Tibial nerve (tissue), 4 donors: ENCODE measurements around the gene PLXNC1. TPM values are rescaled to one million over a fixed set of nuclear protein-coding genes. Genes with fewer than 3 reads are reported as not detected.
A peak's percentile ranks its signal among the peaks of the same experiment; 100 is the strongest.

Source experiments
- DNase-seq, 2 donors: peaks; one replicate each; pipeline ENCODE4 v3.0.0-alpha.2; 2019; ENCODE audit warnings: low spot score in 2 of 2
- H3K27ac ChIP-seq, 4 donors: fragments of 200-600 bp; sonication (generic) in 3 of 4; one replicate each; pipeline ENCODE4 v1.5.1; 2017 to 2019; ENCODE audit warnings: mild to moderate bottlenecking in 1 of 4
- H3K27me3 ChIP-seq, 2 donors: fragments of 200-600 bp; sonication (generic) in 1 of 2; one replicate each; pipeline versions ENCODE4 v1.5.1 to v1.6.0; 2017 to 2019
- H3K36me3 ChIP-seq, 3 donors: fragments of 200-600 bp; sonication (generic); one replicate each; pipeline ENCODE4 v1.5.1; 2018 to 2019
- H3K4me1 ChIP-seq, 4 donors: fragments of 200-600 bp; sonication (generic) in 3 of 4; one replicate each; pipeline ENCODE4 v1.5.1; 2017 to 2019
- H3K4me3 ChIP-seq, 4 donors: fragments of 200-600 bp; sonication (generic) in 3 of 4; one replicate each; pipeline ENCODE4 v1.5.1; 2017 to 2019; ENCODE audit warnings: mild to moderate bottlenecking in 1 of 4, moderate library complexity in 1 of 4
- H3K9me3 ChIP-seq, 4 donors: fragments of 200-600 bp; sonication (generic) in 3 of 4; one replicate each; pipeline ENCODE4 v1.5.1; 2017 to 2019
- EP300 ChIP-seq, 2 donors: sonication (generic); formaldehyde crosslinking; IDR thresholded peaks; one replicate each; pipeline ENCODE4 v1.6.1; 2017; ENCODE audit warnings: antibody characterized with exemption in 2 of 2, mild to moderate bottlenecking in 1 of 2
- POLR2A ChIP-seq, 2 donors: fragments of 450-650 bp; IDR thresholded peaks; one replicate each; pipeline ENCODE4 v1.6.1; 2017; ENCODE audit warnings: antibody characterized with exemption in 2 of 2, mild to moderate bottlenecking in 2 of 2, moderate library complexity in 2 of 2
- WGBS, 2 donors: methylation state at CpG; one replicate each; pipeline ENCODE4 v1.1.5; 2018; 5-methylcytosine and 5-hydroxymethylcytosine counted together
- total RNA-seq, 4 donors: library from RNA; depleted of rRNA; stranded (reverse); fragments of >200 nt; gene quantifications; one replicate each; pipeline ENCODE4 v1.1.0, GENCODE V29; 2016
- TF ChIP-seq, protein P1 (sequence below), 5 experiments: fragments of 200-600 bp in 3 of 5; fragments of 450-650 bp in 2 of 5; sonication (generic) in 3 of 5; IDR thresholded peaks; one replicate each; pipeline ENCODE4 v1.5.1; 2016 to 2019; ENCODE audit warnings: antibody characterized with exemption in 5 of 5, mild to moderate bottlenecking in 3 of 5, moderate library complexity in 2 of 5

Gene PLXNC1
- total RNA-seq, 4 donors from 2014 or later = 9.0 to 20.8 (median 11.4) TPM

- H3K9me3 ChIP-seq = no peaks in the 10 kb centered on the region
- H3K27me3 ChIP-seq = peaks cover 0 to 12% of the 10 kb centered on the region in 2 donors
- peak overlapping the region; percentile 44 to 61 (median 52) for H3K4me3 ChIP-seq
- H3K36me3 ChIP-seq = no peaks in the 10 kb centered on the region
- H3K27ac ChIP-seq = peak overlapping the region in 2 of 4 donors; percentile 21 to 68
- H3K4me1 ChIP-seq = peaks cover 0 to 11% (median 6%) of the 10 kb centered on the region in 4 donors
- TF ChIP-seq EP300 (IDR thresholded peaks at IDR 0.05) (peak in 1 of 2 donors; percentile 37), POLR2A (IDR thresholded peaks at IDR 0.05) (no peak)
- TF ChIP-seq, protein P1, sequence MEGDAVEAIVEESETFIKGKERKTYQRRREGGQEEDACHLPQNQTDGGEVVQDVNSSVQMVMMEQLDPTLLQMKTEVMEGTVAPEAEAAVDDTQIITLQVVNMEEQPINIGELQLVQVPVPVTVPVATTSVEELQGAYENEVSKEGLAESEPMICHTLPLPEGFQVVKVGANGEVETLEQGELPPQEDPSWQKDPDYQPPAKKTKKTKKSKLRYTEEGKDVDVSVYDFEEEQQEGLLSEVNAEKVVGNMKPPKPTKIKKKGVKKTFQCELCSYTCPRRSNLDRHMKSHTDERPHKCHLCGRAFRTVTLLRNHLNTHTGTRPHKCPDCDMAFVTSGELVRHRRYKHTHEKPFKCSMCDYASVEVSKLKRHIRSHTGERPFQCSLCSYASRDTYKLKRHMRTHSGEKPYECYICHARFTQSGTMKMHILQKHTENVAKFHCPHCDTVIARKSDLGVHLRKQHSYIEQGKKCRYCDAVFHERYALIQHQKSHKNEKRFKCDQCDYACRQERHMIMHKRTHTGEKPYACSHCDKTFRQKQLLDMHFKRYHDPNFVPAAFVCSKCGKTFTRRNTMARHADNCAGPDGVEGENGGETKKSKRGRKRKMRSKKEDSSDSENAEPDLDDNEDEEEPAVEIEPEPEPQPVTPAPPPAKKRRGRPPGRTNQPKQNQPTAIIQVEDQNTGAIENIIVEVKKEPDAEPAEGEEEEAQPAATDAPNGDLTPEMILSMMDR (IDR thresholded peaks at IDR 0.05) = peak; percentile 71 to 93 (median 77)
- 0 to 1% methylated on average over 33 to 50 of the region's 50 CpGs for WGBS, 2 donors
- peak; percentile 86 to 95 for DNase-seq
Observed at GRCh38 chr12:94101738-94102660, 46.4 kb upstream of the PLXNC1 start.

GRCh38 chr12:94103986-94104385 lies 44.4 kb upstream of the PLXNC1 start:
- no peaks in the 10 kb centered on the region for H3K9me3 ChIP-seq
- TF ChIP-seq POLR2A (IDR thresholded peaks at IDR 0.05) (no peak), EP300 (IDR thresholded peaks at IDR 0.05) (no peak)
- TF ChIP-seq, protein P1 (IDR thresholded peaks at IDR 0.05) = no peak
- DNase-seq = no peak
- 80 to 91% methylated on average over 4 of the region's 4 CpGs for WGBS, 2 donors
- no peak overlapping the region for H3K4me3 ChIP-seq
- no peak overlapping the region for H3K27ac ChIP-seq
- no peaks in the 10 kb centered on the region for H3K36me3 ChIP-seq
- peaks cover 0 to 12% of the 10 kb centered on the region in 2 donors for H3K27me3 ChIP-seq
- peaks cover 0 to 11% (median 6%) of the 10 kb centered on the region in 4 donors for H3K4me1 ChIP-seq

DNA sequence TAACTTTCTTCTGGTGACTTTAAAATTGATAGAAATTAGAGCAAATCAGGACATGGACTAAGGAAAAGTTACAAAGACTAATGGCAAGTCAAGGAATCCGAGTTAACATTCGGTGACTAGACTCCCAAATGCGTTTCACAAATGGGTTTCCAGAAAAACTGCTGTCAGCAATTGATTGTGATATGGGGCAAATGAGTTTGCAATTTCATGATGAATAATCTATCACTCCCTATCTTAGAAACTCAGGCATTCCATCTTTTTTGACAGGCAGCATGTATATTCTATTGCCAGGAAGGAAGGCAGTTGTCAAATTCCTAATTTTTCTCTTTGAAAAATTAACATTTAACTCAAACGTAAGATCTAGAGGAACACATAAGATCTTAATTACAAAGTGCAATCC lies 40.5 kb upstream of the PLXNC1 start:
- TF ChIP-seq POLR2A (IDR thresholded peaks at IDR 0.05) (no peak), EP300 (IDR thresholded peaks at IDR 0.05) (no peak)
- TF ChIP-seq, protein P1 (IDR thresholded peaks at IDR 0.05) = no peak
- Histone ChIP-seq H3K4me1 (no peaks in the 10 kb centered on the region), H3K4me3 (no peak overlapping the region), H3K27me3 (peaks cover 0 to 6% of the 10 kb centered on the region in 2 donors), H3K27ac (no peak overlapping the region), H3K9me3 (peaks cover 0 to 6% (median 0%) of the 10 kb centered on the region in 4 donors), H3K36me3 (no peaks in the 10 kb centered on the region)
- no peak for DNase-seq
- WGBS, 2 donors = 83 to 94% methylated on average over 4 of the region's 4 CpGs

- no peak for DNase-seq
- H3K4me1 ChIP-seq = no peaks in the 10 kb centered on the region
Observed at GRCh38 chr12:94109160-94109559, 39.2 kb upstream of the PLXNC1 start.

More at GRCh38 chr12:94109160-94109559, 39.2 kb upstream of the PLXNC1 start:
- Histone ChIP-seq H3K27me3 (peaks cover 0 to 6% of the 10 kb centered on the region in 2 donors), H3K4me3 (no peak overlapping the region), H3K9me3 (peaks cover 0 to 10% (median 0%) of the 10 kb centered on the region in 4 donors), H3K36me3 (no peaks in the 10 kb centered on the region), H3K27ac (no peak overlapping the region)
- TF ChIP-seq, protein P1 (IDR thresholded peaks at IDR 0.05) = no peak
- no peak for TF ChIP-seq POLR2A (IDR thresholded peaks at IDR 0.05)
- TF ChIP-seq EP300 (IDR thresholded peaks at IDR 0.05) = no peak
- 25 to 37% methylated on average over 5 of the region's 5 CpGs for WGBS, 2 donors
